Thoracic aorta (tissue), 2 donors: ENCODE results near the gene KLHL29. TPM values are rescaled to one million over a fixed set of nuclear protein-coding genes. Genes with fewer than 3 reads are reported as not detected.

Source experiments
- ATAC-seq: fragments of 150-250 bp; one replicate; pipeline ENCODE4 v1.8.0; 2017; ENCODE audit warnings: low read depth; ENCODE audit not compliant: insufficient number of reproducible peaks, low FRiP score
- DNase-seq: peaks from one replicate; pipeline ENCODE4 v3.0.0-alpha.2; 2020; ENCODE audit warnings: low spot score
- H3K27ac ChIP-seq, 2 donors: fragments of 200-600 bp; sonication (generic); 1 replicate in 1 of 2; 2 replicates in 1 of 2; pipeline ENCODE4 v1.5.1; 2016; ENCODE audit warnings: mild to moderate bottlenecking in 2 of 2, moderate library complexity in 2 of 2
- H3K27me3 ChIP-seq: fragments of 200-600 bp; sonication (generic); replicated peaks from 2 replicates; pipeline ENCODE4 v1.6.0; 2016; ENCODE audit warnings: mild to moderate bottlenecking; ENCODE audit not compliant: insufficient read depth
- H3K36me3 ChIP-seq: fragments of 200-600 bp; sonication (generic); one replicate; pipeline ENCODE4 v1.5.1; 2016
- H3K4me1 ChIP-seq, 2 donors: fragments of 200-600 bp; sonication (generic); 1 replicate in 1 of 2; 2 replicates in 1 of 2; pipeline versions ENCODE4 v1.5.1 to v1.6.0; 2016; ENCODE audit warnings: low read depth in 2 of 2, mild to moderate bottlenecking in 1 of 2; ENCODE audit not compliant: control insufficient read depth in 1 of 2
- H3K4me3 ChIP-seq: fragments of 200-600 bp; sonication (generic); 2 replicates; pipeline ENCODE4 v1.5.1; 2016; ENCODE audit warnings: mild to moderate bottlenecking
- H3K9me3 ChIP-seq: fragments of 200-600 bp; sonication (generic); 2 replicates; pipeline ENCODE4 v1.5.1; 2016
- CTCF ChIP-seq: fragments of 200-600 bp; sonication (generic); IDR thresholded peaks from one replicate; pipeline ENCODE4 v1.5.1; 2019; ENCODE audit warnings: antibody characterized with exemption
- total RNA-seq, 2 donors: library from RNA; depleted of rRNA; stranded (reverse); fragments of >200 nt; gene quantifications; one replicate each; pipeline versions ENCODE4 v1.1.0 to v1.2.3, GENCODE V29; 2016

Gene KLHL29
- total RNA-seq, 2 donors from 2014 or later = 18.5 to 24.4 TPM

- Histone ChIP-seq H3K27me3 (no peaks in the 10 kb centered on the region), H3K4me1 (peaks cover 36 to 45% of the 10 kb centered on the region in 2 donors), H3K9me3 (no peaks in the 10 kb centered on the region), H3K36me3 (no peaks in the 10 kb centered on the region), H3K4me3 (no peak overlapping the region), H3K27ac (no peak overlapping the region)
- DNase-seq (no peak), ATAC-seq (no peak)
- TF ChIP-seq CTCF = no peak
Observed at GRCh38 chr2:23494286-23494685, 109.3 kb downstream of the KLHL29 start.

DNA sequence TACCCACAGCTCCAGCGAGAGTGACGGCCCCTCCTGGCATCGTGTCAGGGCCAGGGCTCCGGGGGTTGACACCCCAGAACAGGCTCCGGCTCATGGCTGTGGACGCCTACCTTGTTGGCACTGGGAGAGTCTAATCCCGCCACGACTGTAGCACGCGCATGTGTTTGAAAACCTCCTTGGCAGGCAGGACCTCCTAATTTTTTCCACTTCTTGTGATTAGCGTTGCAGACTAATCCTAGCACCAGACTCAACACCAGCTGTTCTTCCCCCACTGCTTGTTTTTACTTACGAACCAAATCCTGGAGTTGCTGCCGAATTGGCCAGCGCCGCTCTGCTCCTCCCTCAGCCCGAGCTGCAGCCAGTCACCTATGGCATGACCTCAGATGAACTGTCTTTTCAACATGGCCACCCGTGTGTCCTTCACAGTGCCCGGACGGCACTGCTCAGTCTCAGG lies 110.7 kb downstream of the KLHL29 start:
- DNase-seq = no peak

GRCh38 chr2:23496456-23496855 lies 111.5 kb downstream of the KLHL29 start:
- H3K27me3 ChIP-seq = no peaks in the 10 kb centered on the region
- ATAC-seq (no peak), DNase-seq (no peak)
- no peak for TF ChIP-seq CTCF
- no peaks in the 10 kb centered on the region for H3K36me3 ChIP-seq
- H3K9me3 ChIP-seq = no peaks in the 10 kb centered on the region
- H3K4me3 ChIP-seq = peak overlapping the region; percentile 14
- peaks cover 36 to 50% of the 10 kb centered on the region in 2 donors for H3K4me1 ChIP-seq
- peak overlapping the region; percentile 46 to 57 for H3K27ac ChIP-seq

More for the DNA sequence above, 110.7 kb downstream of the KLHL29 start:
- ATAC-seq = no peak
- Histone ChIP-seq H3K27me3 (no peaks in the 10 kb centered on the region), H3K9me3 (no peaks in the 10 kb centered on the region), H3K27ac (peak overlapping the region; percentile 46 to 57), H3K4me3 (peak overlapping the region; percentile 9), H3K4me1 (peaks cover 36 to 50% of the 10 kb centered on the region in 2 donors), H3K36me3 (no peaks in the 10 kb centered on the region)
- TF ChIP-seq CTCF = no peak

- peak overlapping the region; percentile 54 to 57 for H3K27ac ChIP-seq
- H3K4me1 ChIP-seq = peaks cover 36 to 50% of the 10 kb centered on the region in 2 donors
- TF ChIP-seq CTCF = no peak
- no peaks in the 10 kb centered on the region for H3K27me3 ChIP-seq
- no peak overlapping the region for H3K4me3 ChIP-seq
- H3K36me3 ChIP-seq = no peaks in the 10 kb centered on the region
- no peaks in the 10 kb centered on the region for H3K9me3 ChIP-seq
- ATAC-seq = peak; percentile 86
- DNase-seq = peak; percentile 39
Observed at GRCh38 chr2:23497063-23497462, 112.1 kb downstream of the KLHL29 start.

DNA sequence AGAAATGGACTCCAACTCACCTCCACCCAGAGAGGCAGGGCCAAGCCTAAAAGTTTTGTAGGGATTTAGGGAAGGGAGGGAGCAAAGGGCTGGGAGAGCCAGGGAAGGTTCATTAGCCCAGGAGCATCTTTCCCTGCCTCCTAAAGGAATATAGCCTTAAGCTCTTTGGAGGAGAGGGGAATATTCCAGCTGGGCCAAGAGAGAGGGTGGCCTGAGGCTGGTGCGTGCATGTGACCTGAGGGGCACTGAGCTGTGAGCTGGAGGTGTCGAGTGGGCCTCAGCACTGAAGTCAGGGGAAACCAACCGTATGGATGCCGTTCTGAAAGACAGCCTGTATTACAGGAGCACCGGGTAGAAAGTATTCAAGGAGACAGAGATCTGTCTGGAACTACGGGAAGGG lies 112.6 kb downstream of the KLHL29 start:
- Histone ChIP-seq H3K36me3 (no peaks in the 10 kb centered on the region), H3K4me1 (peaks cover 36 to 50% of the 10 kb centered on the region in 2 donors), H3K9me3 (no peaks in the 10 kb centered on the region), H3K4me3 (no peak overlapping the region), H3K27ac (peak overlapping the region; percentile 54 to 57), H3K27me3 (no peaks in the 10 kb centered on the region)
- DNase-seq = no peak
- TF ChIP-seq CTCF = no peak
- no peak for ATAC-seq
